GM18502 (cell line): ENCODE data around the gene NANOS3.

Experiments
- ATAC-seq: cut with Tn5 transposase; IDR thresholded peaks from one replicate; pipeline ENCODE4 v1.9.1; 2021; ENCODE audit warnings: mild to moderate bottlenecking; ENCODE audit not compliant: unreplicated experiment, poor library complexity

Gene NANOS3

GRCh38 chr19:13882836-13883235 lies 5.9 kb downstream of the NANOS3 start:
- ATAC-seq: no peak

GRCh38 chr19:13883516-13884064 lies 6.7 kb downstream of the NANOS3 start:
- ATAC-seq: no peak

GRCh38 chr19:13884726-13885591 lies 8.0 kb downstream of the NANOS3 start:
- ATAC-seq: no peak

GRCh38 chr19:13885826-13886365 lies 9.0 kb downstream of the NANOS3 start:
- no peak for ATAC-seq

GRCh38 chr19:13887018-13887436 lies 10.1 kb downstream of the NANOS3 start:
- no peak for ATAC-seq

- ATAC-seq: no peak
Observed at GRCh38 chr19:13887517-13887916, 10.6 kb downstream of the NANOS3 start.

- no peak for ATAC-seq
Observed at GRCh38 chr19:13888281-13888680, 11.3 kb downstream of the NANOS3 start.

- ATAC-seq: no peak
Observed at GRCh38 chr19:13890136-13890535, 13.2 kb downstream of the NANOS3 start.

- ATAC-seq: no peak
Observed at GRCh38 chr19:13892870-13893269, 15.9 kb downstream of the NANOS3 start.

GRCh38 chr19:13894552-13894951 lies 17.6 kb downstream of the NANOS3 start:
- no peak for ATAC-seq

GRCh38 chr19:13896227-13896626 lies 19.3 kb downstream of the NANOS3 start:
- no peak for ATAC-seq

- ATAC-seq: no peak
Observed at GRCh38 chr19:13899393-13899792, 22.5 kb downstream of the NANOS3 start.

- no peak for ATAC-seq
Observed at GRCh38 chr19:13899912-13900584, 23.1 kb downstream of the NANOS3 start.

- no peak for ATAC-seq
Observed at GRCh38 chr19:13902993-13903555, 26.1 kb downstream of the NANOS3 start.

- peak; percentile 91 for ATAC-seq
Observed at GRCh38 chr19:13905634-13906520, 28.9 kb downstream of the NANOS3 start, which contains the start of the genes BRME1 and CC2D1A. TSS of gene BRME1 (minus strand) at chr19:13906117. CDS start at chr19:13904892, 1,225 bp downstream. TSS of gene CC2D1A (plus strand) at chr19:13906201. CDS start at chr19:13906442, 241 bp downstream.

GRCh38 chr19:13906521-13906904 lies 29.6 kb downstream of the NANOS3 start:
- peak; percentile 29 for ATAC-seq

GRCh38 chr19:13906910-13907309 lies 30.0 kb downstream of the NANOS3 start:
- ATAC-seq: no peak

- no peak for ATAC-seq
Observed at GRCh38 chr19:13908674-13909073, 31.7 kb downstream of the NANOS3 start.

- ATAC-seq: no peak
Observed at GRCh38 chr19:13909430-13909829, 32.5 kb downstream of the NANOS3 start.

- ATAC-seq: no peak
Observed at GRCh38 chr19:13913352-13913751, 36.4 kb downstream of the NANOS3 start.
